HG02588 (cell line): ENCODE measurements around the gene TH.

Experiments
- ATAC-seq: cut with Tn5 transposase; IDR thresholded peaks from one replicate; pipeline ENCODE4 v1.9.1; 2021; ENCODE audit warnings: mild to moderate bottlenecking, moderate library complexity; ENCODE audit not compliant: unreplicated experiment

TH gene

GRCh38 chr11:2209370-2209801 lies 37.8 kb upstream of the TH start:
- no peak for ATAC-seq

GRCh38 chr11:2208691-2209369 lies 37.2 kb upstream of the TH start:
- ATAC-seq: no peak

DNA sequence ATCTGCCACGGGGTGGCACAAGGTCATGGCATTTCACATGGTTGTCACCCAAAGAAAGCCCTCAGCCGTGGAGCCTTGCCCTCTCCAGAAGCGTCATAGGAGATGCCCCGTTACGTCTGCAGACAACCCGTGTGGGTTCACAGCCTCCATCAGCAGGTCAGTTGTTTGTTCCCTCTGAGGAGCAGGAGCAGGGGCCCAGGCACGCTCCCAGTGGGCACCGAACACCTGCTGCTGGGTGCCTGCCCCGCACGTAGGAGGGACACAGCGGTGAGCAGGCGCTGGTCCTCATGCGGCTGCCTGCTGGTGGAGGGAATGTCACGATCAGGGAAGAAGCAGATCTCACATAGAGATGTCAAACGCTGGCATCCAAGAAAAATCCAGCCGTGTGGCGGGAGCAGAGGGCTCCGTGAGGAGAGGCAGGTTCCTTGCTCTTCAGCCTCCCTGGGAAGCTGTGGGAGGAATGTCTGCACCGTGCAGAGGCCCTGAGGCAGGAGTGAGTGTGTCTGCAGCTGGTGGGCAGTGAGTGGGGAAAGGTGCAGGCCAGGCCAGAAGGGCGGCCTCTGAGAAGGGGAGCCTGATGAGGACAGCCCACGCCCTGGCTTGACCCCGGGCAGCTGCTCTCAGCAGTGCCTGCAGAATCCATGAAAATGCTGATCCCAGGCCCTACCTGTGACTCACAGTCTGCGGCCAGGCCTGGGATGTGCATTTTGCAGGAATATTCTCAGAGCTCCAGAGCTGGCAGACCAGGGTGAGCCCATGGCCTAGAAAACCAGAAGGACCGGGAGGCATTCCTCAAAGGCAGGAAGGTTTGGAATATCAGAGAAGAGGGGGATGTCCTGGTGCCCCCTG lies 36.4 kb upstream of the TH start:
- no peak for ATAC-seq

- ATAC-seq: no peak
Observed at GRCh38 chr11:2207212-2207611, 35.6 kb upstream of the TH start.

DNA sequence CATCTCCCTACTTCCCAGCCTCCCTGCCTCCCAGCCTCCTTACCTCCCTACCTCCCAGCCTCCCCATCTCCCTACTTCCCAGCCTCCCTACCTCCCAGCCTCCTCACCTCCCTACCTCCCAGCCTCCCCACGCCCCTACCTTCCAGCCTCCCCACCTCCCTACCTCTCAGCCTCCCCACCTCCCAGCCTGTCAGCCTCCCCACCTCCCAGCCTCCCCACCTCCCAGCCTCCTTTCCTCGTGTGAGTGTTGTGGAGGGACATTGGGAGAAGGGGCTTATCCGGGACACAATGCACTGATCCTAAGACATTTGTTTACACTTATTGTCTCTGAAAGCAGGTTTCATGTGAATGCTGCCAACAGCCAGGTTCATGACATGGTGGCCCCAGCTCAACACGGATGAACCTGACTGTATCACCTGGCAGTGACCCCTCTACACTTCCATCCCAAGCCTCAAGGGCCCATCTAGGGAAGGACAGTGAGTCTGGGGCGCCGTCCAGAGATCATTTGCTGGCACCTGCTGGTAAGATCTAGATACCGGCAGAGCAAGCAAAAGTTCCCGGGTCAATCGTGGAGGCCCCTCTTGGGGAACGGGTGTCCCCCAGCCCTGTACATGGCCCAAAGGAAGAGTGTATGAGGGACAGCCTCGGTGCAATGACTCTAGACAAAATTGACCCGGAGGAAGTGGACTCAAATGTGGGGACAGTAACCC lies 34.5 kb upstream of the TH start:
- no peak for ATAC-seq

DNA sequence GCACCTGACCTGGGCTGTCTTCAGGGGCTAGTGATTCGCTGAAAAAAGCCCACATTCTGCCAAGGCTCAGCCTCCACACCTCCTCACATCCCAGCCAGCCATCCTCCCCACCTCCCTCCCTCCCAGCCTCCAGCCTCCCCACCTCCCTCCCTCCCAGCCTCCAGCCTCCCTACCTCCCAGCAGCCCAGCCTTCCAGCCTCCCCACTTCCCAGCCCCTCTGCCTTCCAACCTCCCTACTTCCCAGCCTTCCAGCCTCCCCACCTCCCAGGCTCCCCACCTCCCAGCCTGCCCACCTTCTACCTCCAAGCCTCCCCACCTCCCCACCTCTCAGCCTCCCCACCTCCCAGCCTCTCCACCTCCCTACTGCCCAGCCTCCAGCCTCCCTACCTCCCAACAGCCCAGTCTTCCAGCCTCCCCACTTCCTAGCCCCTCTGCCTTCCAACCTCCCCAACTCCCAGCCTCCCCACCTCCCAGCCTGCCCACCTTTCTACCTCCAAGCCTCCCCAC lies 33.7 kb upstream of the TH start:
- no peak for ATAC-seq

DNA sequence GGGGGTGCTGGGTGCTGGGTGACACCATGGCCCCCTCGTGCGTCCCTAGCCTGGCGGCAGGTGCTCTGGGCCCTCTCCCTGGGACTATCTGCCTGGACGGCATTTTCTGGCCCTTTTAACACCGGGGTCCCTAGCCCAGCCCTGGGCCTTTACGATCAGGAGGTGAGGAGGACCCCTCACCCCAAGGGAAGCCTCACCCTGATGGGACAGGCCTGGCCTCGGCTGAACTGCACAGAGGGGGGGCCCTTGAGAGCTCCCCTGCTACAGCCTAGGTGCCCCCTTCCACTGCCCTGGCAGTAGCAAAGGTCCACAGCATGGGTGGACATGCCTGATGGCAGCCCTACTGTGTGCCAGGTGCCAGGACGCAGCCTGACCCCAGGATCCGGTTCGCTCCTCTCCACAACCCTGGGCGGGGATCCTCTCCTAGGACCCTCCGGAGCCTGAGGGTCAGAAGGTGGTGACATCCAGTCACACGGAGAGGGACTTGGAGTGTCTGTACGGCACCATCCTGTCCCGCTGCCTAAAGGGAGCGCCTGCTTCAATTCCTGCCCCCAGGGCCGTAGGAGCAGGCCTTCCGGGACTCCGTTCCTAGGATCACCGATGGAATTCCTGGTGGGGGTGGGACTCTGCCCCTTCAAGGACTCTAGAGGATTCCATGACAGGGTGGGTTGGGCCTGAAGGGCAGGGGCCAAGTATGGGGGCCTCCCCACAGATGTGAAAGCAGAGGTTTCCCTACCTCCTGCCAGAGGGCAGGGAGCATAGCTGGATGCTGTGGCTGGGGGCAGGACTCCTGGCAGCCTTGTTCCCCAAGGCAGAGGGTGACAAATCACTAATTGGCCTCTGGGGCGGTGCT lies 33.0 kb upstream of the TH start:
- no peak for ATAC-seq

DNA sequence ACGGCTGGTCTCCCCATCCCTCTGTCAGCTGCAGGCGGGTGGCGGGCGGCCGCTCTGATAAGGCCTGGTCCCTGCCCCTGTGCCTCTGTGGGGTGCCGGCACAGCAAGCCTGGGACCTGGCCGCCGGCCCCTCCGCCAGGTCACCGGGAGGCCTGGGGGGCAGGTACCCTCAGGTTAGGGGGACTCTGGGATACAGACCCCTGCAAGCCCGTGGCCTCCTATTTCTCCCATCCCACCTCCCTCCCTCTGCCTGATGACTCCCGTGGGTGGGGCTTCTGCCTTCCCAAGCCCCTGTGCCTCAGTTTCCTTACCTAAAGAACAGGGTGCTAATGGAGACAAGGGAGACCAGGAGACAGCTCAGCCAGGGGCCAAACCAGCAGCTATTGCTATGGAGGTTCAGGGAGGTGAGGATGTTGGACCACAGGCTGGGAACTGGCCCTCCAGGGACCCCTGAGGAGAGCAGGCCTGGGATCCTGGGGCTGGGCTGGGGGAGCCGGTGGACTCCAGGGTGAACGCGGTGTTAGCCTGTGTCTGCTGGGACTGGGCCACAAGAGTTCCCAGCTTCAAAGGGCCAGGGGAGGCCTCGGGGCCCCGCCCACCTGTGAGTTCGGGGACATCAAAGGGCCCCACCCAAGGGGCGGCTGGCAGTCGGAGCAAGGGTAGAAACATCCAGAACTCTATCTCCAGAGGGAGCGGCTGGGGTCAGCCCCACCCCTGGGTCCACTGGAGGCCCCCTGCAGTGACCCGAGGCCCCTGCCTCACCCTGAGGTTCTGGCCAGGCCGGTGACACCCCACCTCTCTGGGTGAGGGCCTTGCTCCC lies 32.0 kb upstream of the TH start:
- ATAC-seq: no peak

- no peak for ATAC-seq
Observed at GRCh38 chr11:2202900-2203439, 31.4 kb upstream of the TH start.

DNA sequence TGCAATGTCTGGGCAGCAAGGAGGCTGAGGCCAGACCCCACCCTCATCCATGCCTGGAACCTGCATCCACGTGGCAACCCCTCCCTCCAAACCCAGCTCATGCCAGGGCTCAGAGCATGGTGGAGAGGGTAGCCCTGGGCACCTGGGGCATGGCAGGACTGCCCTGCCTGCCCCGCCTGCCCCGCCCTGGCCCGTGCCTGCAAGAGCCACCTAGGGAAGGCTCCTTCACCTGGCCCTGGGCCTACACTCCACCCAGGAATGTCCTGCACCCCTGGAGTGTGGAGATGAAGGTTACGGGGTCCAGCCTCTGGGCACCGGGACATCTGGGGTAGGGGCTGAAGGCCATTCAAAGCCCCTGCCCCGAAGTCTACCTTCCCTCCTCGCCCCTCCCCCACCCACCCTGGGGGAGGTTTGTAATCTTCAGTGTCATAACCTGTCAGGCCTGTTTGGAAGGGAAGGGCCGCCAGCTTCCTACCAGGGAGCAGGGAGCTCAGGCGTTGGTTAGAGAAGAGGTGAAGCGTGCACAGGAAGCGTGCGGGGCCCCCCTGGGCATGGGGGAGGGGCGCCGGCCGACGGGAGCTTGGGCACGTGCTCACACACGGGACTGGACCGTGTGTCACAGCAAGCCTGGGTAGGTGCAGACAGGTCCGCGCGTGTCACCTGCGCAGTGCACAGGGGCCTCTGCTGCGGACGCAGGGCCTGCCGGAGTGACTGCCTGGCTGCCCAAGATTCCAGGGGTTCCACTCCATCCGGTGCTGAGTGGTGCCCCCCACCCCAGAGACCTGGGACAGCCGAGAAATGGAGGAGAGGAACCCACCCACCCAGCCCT lies 30.7 kb upstream of the TH start:
- no peak for ATAC-seq

- ATAC-seq: no peak
Observed at GRCh38 chr11:2201542-2201941, 29.9 kb upstream of the TH start.

DNA sequence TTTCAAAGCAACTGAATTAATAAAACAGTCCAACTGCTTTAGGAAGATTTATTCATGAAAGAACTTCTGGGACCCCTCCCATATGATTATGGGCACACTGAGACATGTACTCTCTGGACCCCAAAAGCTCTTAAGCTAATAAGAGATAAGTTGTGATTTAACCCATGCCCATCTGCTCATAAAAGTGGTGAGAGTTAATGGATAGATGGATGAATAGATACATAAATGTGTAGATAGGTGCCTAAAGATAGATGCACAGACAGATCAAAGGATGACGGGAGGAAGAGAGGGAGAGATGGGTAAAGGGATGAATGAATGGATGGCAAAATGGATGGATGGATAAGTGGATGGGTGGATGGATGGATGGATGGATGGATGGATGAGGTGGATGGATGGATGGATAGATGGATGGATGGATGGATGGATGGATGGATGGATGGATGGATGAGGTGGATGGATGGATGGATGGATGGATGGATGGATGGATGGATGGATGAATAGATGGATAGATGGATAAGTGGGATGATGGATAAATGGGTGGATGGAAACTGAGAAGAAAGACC lies 29.4 kb upstream of the TH start:
- no peak for ATAC-seq

GRCh38 chr11:2200536-2200935 lies 28.9 kb upstream of the TH start:
- no peak for ATAC-seq

GRCh38 chr11:2199466-2200341 lies 28.1 kb upstream of the TH start:
- ATAC-seq: no peak

GRCh38 chr11:2198621-2199365 lies 27.2 kb upstream of the TH start:
- ATAC-seq: no peak

GRCh38 chr11:2197771-2198520 lies 26.3 kb upstream of the TH start:
- ATAC-seq: no peak
